ENCODE data around the gene TRIM54. TPM values are rescaled to one million over a fixed set of nuclear protein-coding genes. Genes with fewer than 3 reads are reported as not detected.

The TRIM54 gene
- total RNA-seq, 1 donor from 2014 or later: not detected

DNA sequence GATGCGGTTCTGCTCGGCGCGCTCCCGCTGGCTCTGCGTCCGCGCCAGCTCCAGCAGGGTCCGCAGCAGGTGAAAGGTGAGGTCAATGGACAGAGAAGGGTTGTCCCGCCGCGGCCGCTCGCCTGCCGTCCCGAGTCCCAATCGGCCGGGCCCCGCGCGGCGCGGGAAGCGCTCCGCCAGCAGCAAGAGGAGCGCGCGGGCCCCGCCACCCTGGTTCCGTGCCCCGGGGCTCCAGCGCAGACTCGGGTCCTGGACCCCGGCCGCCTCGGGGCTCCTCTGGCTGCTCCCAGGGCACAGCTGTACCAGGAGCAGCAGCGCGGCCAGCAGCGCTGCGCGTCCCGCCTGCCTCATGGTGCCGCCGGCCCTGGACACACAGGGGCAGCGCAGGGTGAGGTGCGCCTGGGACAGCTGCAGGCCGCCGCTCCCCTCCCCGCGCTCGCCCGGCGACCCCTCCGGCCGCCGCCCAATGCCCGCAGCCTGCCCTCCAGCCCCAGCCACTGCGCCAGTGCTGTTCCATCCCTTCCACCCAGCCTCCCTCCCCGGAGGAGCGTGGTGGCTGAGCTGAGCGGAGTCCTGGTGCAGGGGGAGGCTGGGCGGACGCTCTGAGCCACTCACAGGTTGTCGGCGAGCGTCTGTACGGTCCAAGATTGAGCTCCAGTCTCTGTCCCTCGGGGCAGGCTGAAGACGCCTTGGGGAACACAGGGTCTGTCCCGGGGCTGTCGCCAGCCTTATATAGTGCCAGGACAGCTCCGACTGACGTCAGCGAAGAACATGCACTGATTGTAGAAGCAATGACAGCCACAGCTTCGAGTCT, 25.5 kb downstream of the TRIM54 start:
- H3K4me1 Mint-ChIP-seq (ENCODE audit: unreplicated experiment): no peaks in the 10 kb centered on the region
- no peak for DNase-seq (ENCODE audit: extremely low spot score, unreplicated experiment)
- H3K27me3 Mint-ChIP-seq (ENCODE audit: unreplicated experiment): peaks cover 6% of the 10 kb centered on the region
- H3K4me3 Mint-ChIP-seq (ENCODE audit: unreplicated experiment): no peak overlapping the region
- no peak overlapping the region for H3K27ac Mint-ChIP-seq (ENCODE audit: unreplicated experiment)
- peaks cover 11% of the 10 kb centered on the region for H3K36me3 Mint-ChIP-seq (ENCODE audit: unreplicated experiment)
- TF ChIP-seq, protein P1, sequence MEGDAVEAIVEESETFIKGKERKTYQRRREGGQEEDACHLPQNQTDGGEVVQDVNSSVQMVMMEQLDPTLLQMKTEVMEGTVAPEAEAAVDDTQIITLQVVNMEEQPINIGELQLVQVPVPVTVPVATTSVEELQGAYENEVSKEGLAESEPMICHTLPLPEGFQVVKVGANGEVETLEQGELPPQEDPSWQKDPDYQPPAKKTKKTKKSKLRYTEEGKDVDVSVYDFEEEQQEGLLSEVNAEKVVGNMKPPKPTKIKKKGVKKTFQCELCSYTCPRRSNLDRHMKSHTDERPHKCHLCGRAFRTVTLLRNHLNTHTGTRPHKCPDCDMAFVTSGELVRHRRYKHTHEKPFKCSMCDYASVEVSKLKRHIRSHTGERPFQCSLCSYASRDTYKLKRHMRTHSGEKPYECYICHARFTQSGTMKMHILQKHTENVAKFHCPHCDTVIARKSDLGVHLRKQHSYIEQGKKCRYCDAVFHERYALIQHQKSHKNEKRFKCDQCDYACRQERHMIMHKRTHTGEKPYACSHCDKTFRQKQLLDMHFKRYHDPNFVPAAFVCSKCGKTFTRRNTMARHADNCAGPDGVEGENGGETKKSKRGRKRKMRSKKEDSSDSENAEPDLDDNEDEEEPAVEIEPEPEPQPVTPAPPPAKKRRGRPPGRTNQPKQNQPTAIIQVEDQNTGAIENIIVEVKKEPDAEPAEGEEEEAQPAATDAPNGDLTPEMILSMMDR (IDR thresholded peaks at IDR 0.05): no peak
- no peaks in the 10 kb centered on the region for H3K9me3 Mint-ChIP-seq (ENCODE audit: unreplicated experiment)

DNA sequence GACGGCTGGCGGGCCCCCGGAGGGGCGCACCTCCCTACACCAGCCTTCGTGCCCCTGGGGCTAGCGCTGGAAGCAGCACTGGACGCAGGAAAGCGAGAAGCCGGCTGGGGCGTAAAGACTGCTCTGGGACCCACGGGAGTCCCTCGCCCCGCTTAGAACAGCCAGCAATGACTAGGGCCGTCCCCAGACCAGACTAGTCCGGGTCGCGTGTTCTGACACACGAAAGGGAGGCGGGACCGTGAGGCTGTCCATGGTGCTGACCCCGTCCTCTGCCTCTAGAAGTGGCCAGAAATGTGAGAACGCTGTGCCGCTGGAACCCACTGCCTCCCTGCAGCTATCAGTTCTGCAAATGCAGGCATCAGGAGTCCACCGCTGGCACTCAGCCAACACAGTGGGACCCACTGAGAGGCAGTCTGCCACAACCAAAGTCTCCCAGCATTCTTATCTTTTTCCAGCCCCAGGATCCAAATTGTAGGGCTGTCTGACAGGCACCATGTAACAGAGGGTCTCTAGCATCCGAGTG, 26.2 kb downstream of the TRIM54 start, which contains the start of gene UCN:
Gene UCN (minus strand): TSS at position 87 of the 523 bp plus-strand sequence. CDS start 550 bp downstream, outside the sequence.
- no peaks in the 10 kb centered on the region for H3K4me1 Mint-ChIP-seq (ENCODE audit: unreplicated experiment)
- H3K36me3 Mint-ChIP-seq (ENCODE audit: unreplicated experiment): peaks cover 11% of the 10 kb centered on the region
- DNase-seq (ENCODE audit: extremely low spot score, unreplicated experiment): no peak
- TF ChIP-seq, protein P1 (IDR thresholded peaks at IDR 0.05): no peak
- H3K4me3 Mint-ChIP-seq (ENCODE audit: unreplicated experiment): no peak within 1 kb of the TSS
- H3K9me3 Mint-ChIP-seq (ENCODE audit: unreplicated experiment): no peaks in the 10 kb centered on the region
- H3K27ac Mint-ChIP-seq (ENCODE audit: unreplicated experiment): no peak within 1 kb of the TSS
- peaks cover 6% of the 10 kb centered on the region for H3K27me3 Mint-ChIP-seq (ENCODE audit: unreplicated experiment)

DNA sequence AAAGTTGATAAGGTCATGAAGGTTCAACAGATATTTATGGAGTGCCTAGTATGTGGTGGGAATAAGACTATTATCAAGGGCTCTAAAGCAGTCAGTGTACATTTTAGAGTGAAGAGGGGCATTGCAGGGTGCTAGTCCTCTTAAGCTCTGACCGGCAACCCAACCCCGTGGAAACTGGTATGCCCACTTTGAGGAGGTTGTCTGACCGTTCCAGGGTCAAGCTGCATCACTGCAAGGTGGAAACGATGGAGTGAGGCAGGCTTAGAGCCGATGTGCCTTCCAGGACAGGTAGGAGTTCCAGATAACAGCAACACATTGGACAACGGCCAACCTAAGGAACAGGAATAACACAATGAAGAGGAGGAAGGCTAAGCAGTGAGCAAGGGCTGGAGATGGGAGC, 27.4 kb downstream of the TRIM54 start:
- TF ChIP-seq, protein P1 (IDR thresholded peaks at IDR 0.05): no peak
- Mint-ChIP-seq H3K36me3 (ENCODE audit: unreplicated experiment) (peaks cover 11% of the 10 kb centered on the region), H3K4me1 (ENCODE audit: unreplicated experiment) (no peaks in the 10 kb centered on the region), H3K9me3 (ENCODE audit: unreplicated experiment) (no peaks in the 10 kb centered on the region), H3K4me3 (ENCODE audit: unreplicated experiment) (no peak overlapping the region), H3K27me3 (ENCODE audit: unreplicated experiment) (peaks cover 6% of the 10 kb centered on the region), H3K27ac (ENCODE audit: unreplicated experiment) (no peak overlapping the region)
- no peak for DNase-seq (ENCODE audit: extremely low spot score, unreplicated experiment)

DNA sequence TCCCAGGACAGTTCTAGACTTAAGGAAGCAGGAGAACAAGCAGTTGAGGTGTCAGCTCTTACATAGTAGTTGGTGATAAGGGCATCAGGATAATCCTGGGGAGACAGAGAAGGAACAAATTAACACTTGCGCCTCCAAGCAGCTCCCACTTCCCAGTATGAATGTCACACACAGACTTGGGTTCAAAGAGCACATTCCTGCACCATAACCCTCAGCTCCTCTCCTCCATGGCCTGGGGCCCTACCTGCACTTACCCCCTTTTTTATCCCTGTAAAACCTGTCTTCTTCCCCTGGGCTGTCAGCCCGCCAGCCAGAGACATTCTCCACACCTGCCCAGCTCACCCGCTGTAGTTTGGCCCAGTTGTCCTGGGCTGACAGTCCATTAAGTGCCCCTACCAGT, 29.9 kb downstream of the TRIM54 start:
- TF ChIP-seq, protein P1 (IDR thresholded peaks at IDR 0.05): no peak
- no peak overlapping the region for H3K4me3 Mint-ChIP-seq (ENCODE audit: unreplicated experiment)

DNA sequence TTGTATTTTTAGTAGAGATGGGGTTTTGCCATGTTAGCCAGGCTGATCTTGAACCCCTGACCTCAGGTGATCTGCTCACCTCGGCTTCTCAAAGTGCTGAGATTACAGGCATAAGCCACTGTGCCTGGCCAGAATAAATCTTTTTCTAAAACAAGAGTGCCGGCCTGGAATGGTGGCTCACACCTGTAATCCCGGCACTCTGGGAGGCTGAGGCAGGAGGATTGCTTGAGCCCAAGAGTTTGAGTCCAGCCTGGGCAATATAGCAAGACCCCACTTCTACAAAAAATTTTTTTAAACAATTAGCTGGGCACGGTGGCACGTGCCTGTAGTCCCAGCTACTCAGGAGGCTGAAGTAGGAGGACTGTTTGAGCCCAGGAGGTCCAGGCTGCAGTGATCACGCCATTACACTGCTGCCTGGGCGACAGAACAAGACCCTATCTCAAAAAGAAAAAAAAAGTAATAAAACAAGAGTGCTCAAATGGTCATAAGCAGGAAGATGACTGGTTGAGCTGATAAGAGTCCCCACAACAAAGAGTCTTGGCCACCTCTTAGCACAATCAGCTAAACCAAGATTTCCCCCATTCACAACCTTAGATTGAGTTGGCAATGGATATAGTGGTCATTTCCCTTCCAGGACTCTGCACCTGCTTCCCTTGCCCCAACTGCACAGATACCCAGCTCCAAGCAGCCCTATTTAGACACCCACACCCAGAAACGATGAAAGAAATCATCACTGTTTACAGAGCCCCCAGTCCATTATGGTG, 31.8 kb downstream of the TRIM54 start:
- Mint-ChIP-seq H3K36me3 (ENCODE audit: unreplicated experiment) (peaks cover 11% of the 10 kb centered on the region), H3K4me3 (ENCODE audit: unreplicated experiment) (no peak overlapping the region), H3K27me3 (ENCODE audit: unreplicated experiment) (no peaks in the 10 kb centered on the region), H3K4me1 (ENCODE audit: unreplicated experiment) (no peaks in the 10 kb centered on the region), H3K9me3 (ENCODE audit: unreplicated experiment) (no peaks in the 10 kb centered on the region), H3K27ac (ENCODE audit: unreplicated experiment) (no peak overlapping the region)
- no peak for DNase-seq (ENCODE audit: extremely low spot score, unreplicated experiment)
- TF ChIP-seq, protein P1 (IDR thresholded peaks at IDR 0.05): no peak

More for the DNA sequence above, 29.9 kb downstream of the TRIM54 start:
- Mint-ChIP-seq H3K36me3 (ENCODE audit: unreplicated experiment) (peaks cover 11% of the 10 kb centered on the region), H3K27me3 (ENCODE audit: unreplicated experiment) (peaks cover 3% of the 10 kb centered on the region), H3K9me3 (ENCODE audit: unreplicated experiment) (no peaks in the 10 kb centered on the region), H3K27ac (ENCODE audit: unreplicated experiment) (no peak overlapping the region), H3K4me1 (ENCODE audit: unreplicated experiment) (no peaks in the 10 kb centered on the region)
- DNase-seq (ENCODE audit: extremely low spot score, unreplicated experiment): no peak
